GM12872 (cell line): Measurements from ENCODE around the gene CDH22.

Experiments used
- CTCF ChIP-seq: IDR thresholded peaks from 3 replicates; pipeline ENCODE4 v1.5.1; 2011; ENCODE audit warnings: low read depth, mild to moderate bottlenecking, low read length, moderate library complexity; ENCODE audit not compliant: insufficient read depth

The CDH22 gene

GRCh38 chr20:46230801-46231282 lies 77.5 kb downstream of the CDH22 start:
- TF ChIP-seq CTCF: no peak

- no peak for TF ChIP-seq CTCF
Measured at GRCh38 chr20:46230106-46230491, 78.2 kb downstream of the CDH22 start.

GRCh38 chr20:46229478-46230105 lies 78.7 kb downstream of the CDH22 start:
- TF ChIP-seq CTCF: no peak

- no peak for TF ChIP-seq CTCF
Measured at GRCh38 chr20:46228670-46229069, 79.6 kb downstream of the CDH22 start.

- no peak for TF ChIP-seq CTCF
Measured at GRCh38 chr20:46227272-46227767, 81.0 kb downstream of the CDH22 start.

GRCh38 chr20:46226602-46227001 lies 81.7 kb downstream of the CDH22 start:
- no peak for TF ChIP-seq CTCF

- TF ChIP-seq CTCF: no peak
Measured at GRCh38 chr20:46222521-46223007, 85.7 kb downstream of the CDH22 start.
